Suprapubic skin (tissue), 4 donors: ENCODE results near the gene WWOX.

ENCODE experiments used
- CTCF ChIP-seq, 2 donors: fragments of 200-600 bp in 1 of 2; fragments of 450-650 bp in 1 of 2; sonication (generic) in 1 of 2; IDR thresholded peaks; one replicate each; pipeline ENCODE4 v1.5.1; 2016 to 2019; ENCODE audit warnings: antibody characterized with exemption in 2 of 2, mild to moderate bottlenecking in 1 of 2, moderate library complexity in 1 of 2
- POLR2A ChIP-seq, 2 donors: fragments of 450-650 bp; IDR thresholded peaks; one replicate each; pipeline ENCODE4 v1.6.1; 2017; ENCODE audit warnings: antibody characterized with exemption in 2 of 2, mild to moderate bottlenecking in 2 of 2, moderate library complexity in 2 of 2
- POLR2AphosphoS5 ChIP-seq, 3 donors: sonication (generic); formaldehyde crosslinking; IDR thresholded peaks; one replicate each; pipeline ENCODE4 v1.6.1; 2017; ENCODE audit warnings: antibody characterized with exemption in 3 of 3

- TF ChIP-seq CTCF (IDR thresholded peaks at IDR 0.05) (no peak), POLR2A (IDR thresholded peaks at IDR 0.05) (no peak), POLR2AphosphoS5 (IDR thresholded peaks at IDR 0.05) (no peak)
Measured at GRCh38 chr16:78619811-78620210, 520.4 kb downstream of the WWOX start.
